ENCODE results near the gene PPL.

The PPL gene

DNA sequence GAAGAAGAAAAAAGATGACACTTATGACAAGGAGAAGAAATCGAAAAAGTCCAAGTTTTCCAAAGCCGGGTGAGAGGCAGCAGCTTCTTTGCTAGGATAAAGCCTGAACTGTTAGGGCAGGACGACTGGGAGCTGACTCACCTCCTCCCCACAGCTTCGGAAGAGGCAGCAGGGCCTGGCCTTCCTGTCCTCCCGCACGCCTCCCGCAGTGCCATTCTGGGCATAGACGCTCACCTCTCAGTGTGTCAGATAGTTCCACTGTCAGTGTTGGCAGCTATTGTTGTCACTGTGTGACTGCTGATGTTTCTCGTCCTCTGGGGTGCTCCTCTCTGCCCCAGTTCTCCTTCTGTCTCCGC is 77.1 kb downstream of the PPL start:
- no peak for DNase-seq (ENCODE audit: low read depth)

DNA sequence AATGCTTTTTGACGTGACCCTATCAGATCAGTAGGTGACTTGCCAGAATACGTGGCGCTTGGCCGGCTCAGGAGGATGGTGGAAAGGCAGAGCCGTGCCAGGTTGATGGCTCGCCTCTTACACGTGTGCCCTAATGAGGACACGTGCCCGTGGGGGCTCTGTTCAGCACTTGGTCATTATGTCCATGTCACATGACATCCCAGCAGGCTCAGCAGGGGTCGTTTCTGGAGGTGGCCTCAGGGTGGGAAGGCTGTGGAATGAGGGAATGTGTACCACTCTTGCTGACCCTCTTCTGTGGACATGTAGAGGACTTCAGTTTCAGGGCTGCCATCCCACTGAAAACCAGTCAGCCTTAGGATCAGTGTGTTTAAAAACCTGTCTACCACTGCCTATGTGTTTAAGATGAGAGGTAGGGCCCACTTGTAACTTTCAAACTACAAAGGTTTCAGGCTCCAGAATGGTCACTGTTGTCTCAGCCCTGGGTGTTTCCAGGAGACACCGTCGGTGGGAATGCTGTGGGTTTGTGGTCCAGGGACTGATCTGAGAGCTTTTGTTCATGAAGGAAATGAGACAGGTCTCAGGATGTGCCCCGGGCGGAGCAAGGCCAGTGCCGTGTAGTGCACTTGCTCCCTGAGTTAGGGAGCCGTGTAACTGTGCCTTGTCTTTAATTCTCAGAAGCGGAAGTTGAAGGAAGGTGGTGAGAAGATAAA is 77.6 kb downstream of the PPL start:
- no peak for DNase-seq (ENCODE audit: low read depth)

DNA sequence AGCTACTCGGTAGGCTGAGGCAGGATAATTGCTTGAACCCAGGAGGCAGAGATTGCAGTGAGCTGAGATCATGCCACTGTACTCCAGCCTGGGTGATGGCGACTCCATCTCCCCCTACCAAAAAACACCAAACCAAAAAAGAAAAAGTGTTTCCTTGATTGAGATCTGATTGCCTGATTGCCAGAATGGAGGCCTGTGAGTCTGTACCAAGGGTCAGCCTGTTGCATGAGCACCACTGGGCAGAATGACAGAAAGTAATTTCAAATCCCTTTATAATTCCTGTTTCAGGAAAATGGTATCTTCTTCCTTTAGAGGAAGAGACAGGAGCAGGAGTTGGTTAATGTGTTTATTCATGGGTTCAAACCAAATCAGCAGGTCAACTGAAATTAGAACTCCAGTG is 81.1 kb downstream of the PPL start:
- no peak for DNase-seq (ENCODE audit: low read depth)

DNA sequence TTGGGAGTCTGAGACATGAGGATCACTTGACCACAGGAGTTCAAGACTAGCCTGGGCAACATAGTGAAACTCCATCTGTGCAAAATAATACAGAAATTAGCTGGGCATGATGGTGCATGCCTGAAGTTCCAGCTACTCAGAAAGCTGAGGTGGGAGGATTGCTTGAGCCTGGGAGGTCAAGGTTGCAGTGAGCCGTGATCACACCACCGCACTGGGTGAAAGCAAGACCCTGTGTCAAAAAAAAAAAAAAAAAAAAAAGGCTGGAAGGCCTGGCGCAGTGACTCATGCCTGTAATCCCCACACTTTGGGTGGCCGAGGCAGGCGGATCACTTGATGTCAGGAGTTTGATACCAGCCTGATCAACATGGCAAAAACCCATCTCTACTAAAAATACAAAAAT is 81.6 kb downstream of the PPL start:
- no peak for DNase-seq (ENCODE audit: low read depth)

DNA sequence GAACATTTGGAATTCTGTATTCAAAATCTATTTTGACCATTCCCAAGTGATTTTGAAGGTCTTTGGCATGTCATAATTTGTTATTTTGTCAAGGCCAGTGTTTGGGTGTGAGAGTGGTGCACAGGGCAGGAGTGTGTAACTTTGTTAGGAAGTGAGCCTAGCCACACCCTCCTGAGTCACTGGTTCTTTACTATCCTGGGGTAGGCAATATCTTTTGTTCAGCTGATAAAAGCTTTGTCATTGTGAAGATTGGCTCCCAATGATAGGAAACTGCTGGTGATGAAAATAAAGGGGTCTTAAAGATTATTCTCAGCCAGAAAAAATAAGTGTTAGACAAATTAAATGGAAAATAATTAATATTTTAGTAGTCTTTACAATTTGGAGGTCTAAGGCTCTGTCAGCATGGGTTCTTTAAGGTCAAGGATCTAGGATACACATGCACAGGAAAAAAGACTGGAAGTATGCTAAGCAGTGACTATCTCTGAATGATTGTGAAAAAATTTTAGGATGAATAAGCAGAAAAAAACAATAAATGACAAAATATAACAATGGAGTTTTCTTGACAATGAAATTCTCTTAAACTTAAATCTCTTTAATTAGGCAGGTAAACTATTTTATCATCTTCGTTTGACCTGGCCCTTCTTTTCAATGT is 84.6 kb downstream of the PPL start:
- DNase-seq (ENCODE audit: low read depth): no peak

DNA sequence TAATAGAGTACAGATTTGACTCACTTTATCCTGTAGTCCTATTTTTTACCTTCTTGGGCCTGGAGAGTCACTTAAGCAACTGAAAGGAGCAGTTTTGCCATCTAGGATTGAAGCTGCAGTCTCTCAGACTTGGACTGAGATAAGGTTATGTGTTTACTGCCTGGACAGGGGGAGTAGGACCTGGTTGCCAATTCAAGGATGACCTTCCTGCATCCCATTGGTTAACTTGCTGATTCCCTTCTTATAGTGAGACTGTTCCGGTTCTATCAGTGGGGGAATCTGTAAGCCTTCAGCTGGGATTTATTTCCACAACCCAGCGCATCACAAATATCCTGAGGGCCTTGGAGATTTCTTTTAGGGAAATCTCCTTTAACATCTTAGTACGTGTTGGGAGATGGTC is 86.7 kb downstream of the PPL start:
- no peak for DNase-seq (ENCODE audit: low read depth)

DNA sequence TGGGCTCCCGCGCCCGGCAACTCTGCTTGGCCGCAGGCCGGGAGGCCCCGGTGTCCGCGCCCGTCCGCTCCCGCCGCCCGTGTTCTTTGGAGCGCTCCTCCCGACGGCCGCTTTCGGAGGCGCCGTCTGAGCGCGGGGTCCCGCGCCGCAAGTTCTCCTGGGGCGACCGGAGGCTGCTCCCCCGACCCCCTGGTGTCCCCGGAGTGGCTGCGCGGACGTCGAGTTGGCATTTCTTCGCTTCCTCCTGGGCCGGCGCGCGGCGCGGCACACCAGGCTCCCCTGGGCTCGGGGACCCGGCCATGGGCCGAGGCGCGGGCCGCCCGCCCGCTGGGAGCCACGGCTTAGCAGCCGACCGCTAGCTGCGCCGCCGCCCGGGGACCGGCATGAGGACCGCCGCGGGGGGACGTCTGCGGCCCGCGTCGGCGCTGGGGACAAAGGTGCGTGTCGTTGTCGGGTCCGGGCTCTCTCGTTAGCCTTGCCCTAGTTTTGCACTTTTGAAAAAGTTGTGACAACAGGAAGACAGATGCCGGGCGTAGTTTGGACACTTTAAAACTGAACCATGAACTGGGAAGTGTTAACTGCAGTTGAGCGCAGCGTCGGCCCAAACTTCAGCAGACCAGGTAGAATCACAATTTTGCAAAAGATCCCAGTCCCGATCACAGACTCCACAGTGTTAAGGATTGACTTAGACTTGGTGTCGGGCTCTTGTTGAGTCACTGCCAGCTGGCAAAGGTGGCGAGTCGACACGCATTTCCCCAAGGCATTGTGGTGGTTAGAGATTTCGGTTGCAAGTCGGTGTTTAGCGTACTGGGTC is 89.0 kb downstream of the PPL start:
- DNase-seq (ENCODE audit: low read depth): peak; percentile 21

DNA sequence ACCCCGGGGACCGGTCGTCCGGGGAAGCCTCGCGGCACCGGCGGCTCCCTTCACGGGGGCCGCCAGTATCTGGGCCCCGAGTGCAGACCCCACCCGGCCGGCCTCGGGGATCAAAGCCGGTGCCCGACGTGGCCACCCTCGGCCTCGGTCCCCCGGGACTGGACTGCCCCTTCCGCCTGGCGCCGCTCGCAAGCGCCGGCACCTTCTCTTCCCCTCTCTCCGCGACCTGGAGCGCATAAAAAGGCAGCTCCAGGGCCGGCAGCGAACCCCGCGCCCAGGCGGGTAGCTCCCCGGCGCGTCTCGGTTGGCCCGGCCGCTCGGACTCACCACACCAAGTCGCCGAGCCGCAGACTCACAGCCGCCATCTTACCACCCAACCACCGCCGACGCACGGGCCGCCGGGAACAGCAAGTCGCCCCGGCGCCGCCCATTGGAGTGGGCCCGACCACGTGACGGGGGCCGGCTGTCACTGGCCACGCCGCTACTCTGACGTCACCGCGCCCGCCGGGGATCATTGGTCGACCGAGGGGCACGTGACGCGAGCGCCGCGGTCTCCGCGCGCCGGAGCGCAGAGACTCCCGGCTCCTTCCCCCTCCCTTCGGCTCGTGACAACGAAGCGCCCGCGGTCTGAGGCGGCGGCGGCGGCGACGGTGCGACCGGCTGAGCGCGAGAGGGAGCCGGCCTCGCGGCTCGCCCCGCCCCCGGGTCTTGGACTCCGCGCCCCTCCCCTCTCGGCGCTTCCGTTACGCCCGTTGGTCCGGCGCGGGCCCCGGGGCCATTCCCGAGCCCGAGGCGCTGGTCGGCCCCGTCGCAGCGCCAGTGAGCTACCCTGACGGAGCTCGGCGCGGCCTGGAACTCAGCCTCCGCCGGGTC is 89.8 kb downstream of the PPL start, which contains the start of the genes GLYR1 and UBN1:
Gene GLYR1, minus strand, starts transcription at position 388 of the 873 bp plus-strand sequence. Its CDS starts 23 bp downstream, at position 365.
Gene UBN1, plus strand, starts transcription at position 581 of the 873 bp plus-strand sequence. CDS start 5,437 bp downstream, outside the sequence.
- peak; percentile 100 for DNase-seq (ENCODE audit: low read depth)

DNA sequence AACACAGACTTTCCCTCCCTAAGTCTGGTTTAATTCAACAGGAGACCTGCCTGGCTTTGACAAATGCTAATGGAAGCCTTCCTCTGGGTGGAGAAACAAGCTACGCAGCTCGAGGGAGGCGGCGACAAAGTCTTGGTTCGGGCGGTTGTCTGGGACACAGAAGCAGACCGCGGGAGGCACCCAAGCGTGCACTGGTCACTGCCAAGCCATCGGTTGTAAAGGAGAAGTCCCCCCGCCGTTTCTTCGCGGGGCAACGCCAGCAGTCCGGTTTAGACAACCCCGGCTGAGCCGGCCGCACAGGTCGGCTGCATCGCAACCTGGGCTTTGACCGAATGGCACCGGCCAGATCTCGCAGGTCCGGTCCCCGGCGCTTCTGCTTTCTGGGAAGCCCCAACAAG is 90.4 kb downstream of the PPL start:
- peak; percentile 11 for DNase-seq (ENCODE audit: low read depth)

DNA sequence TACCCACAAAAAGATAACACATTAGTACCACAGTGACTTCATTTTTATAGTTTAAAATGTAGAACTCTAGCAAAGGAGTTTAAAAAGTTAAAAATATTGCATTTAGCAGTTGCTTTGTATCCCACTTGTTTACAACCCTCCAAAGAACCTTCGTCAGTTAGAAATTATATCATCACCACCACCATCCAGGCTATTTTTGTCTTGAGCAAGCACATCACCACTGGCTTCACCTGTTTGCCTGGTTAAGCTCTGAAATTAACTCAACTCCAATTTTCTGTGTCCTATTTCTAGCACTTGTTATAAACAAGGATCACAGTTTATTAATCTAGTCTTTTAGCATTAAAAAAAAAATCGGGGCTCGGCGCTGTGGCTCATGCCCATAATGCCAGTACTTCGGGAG is 96.0 kb downstream of the PPL start:
- no peak for DNase-seq (ENCODE audit: low read depth)

DNA sequence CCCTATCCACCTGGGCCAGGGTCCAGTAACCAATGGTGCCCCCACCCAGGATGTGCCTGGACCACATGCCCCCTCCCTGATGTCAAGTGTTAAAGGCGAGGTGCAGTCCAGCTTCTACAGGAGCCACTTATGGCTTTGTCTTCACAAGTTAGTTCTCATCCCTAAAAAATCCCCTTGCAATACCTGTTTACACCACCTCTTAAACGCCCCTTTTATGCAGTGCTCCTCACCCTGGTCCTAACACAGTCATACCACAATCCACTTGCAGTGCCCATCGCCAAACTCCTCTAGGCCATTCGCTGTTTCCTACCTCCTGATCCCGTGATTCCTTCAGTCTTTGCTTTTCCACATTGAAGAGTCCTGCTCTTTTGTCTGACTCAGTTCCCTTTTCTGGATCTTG is 97.0 kb downstream of the PPL start:
- no peak for DNase-seq (ENCODE audit: low read depth)

DNA sequence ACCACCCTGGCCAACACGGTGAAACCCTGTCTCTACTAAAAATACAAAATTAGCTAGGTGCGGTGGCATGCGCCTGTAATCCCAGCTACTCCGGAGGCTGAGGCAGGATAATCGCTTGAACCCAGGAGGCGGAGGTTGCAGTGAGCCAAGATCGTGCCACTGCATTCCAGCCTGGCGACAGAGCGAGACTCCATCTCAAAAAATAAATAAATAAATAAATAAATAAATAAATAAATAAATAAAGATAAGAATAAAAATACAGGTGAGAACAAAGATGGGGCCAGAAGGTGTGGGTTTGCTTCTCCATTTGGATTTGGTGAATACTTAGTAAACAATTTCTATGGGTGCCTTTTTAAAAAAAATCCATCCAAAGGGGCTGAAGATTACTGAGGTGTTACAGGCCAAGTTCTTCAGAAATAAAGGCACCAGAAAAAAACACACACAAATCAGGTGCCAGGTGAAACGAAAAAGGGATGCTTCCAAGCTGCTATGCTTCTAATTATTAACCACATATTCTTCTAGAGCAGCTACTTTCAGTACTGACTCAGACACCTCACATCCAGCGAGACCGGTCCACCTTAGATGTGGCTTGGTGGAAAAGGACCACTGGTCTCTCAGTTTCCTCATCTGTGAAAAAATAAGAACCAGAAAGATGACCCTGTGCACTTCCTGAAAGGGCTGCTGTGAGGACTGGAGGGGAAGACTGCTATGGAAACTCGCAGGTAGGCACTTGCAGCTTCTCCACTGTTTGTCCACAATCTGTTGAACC is 99.0 kb downstream of the PPL start:
- no peak for DNase-seq (ENCODE audit: low read depth)

DNA sequence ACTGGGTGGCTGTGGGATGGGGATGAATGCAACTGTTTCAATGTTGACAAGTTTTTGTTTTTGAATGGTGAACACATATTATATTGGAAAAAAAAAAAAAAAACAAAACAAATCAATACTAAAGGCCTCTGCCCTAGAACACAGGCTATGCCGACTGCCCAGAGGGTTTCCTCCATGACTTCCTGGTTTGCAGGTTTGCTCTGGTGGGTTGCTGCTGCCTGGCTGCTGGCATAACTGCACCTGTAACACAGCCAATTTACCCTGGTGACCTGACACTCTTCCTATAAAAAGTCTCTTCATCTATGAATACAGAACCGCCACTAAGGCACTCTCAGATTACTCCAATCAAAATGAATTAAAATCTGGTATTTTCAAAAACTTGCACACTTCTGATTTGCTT is 100.2 kb downstream of the PPL start:
- no peak for DNase-seq (ENCODE audit: low read depth)

DNA sequence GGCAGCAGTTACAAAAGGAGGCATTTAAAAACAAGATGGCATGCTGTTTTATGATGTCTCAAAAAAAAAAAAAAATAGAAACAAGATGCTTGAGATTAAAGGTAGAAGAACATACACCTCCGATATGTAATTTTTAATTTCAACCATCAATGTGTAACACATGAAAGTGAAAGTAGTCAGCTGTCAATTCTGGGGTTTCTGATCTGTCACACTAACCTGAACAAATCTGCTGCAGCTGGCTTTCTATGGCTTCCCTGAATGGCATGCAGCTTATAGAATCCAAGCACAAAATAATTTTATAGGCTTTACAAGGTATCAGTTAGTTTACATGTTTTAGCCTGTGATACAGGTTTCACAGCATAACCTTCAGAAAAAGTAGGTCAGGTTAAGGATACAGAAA is 103.4 kb downstream of the PPL start:
- DNase-seq (ENCODE audit: low read depth): no peak

DNA sequence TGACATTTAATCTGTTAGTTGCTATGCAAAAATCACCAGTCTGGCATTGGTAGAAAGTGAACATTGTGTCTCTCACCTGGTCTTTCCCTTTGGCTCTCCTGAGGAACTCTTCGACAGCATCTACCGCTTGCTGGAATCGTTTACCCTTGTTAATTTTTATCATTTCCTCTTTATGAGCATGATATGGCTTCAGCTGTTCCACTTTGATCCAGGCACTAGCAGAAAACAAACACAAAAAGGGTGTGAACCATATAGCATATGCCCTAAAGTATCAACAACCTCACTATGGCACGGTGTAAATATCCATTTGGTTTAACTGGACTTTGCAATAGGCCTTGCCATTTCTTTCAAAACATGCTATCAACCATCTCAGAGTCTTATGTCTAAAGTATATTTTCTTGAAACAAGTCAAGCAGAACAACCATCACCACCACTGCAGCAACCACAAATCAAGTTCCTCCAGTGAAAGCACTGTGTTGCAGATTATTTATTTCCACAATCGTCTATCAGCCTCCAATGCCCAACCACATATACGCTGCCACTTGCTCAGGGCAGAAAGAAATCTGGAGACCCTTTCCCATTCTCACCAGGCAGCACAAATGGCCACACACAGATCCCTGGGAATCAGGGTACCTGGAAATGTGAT is 104.1 kb downstream of the PPL start:
- no peak for DNase-seq (ENCODE audit: low read depth)
